Ishikawa (cell line): Measurements from ENCODE around the gene HTR2A.

Experiments used
- CREB1 ChIP-seq: IDR thresholded peaks from 2 replicates; pipeline ENCODE4 v1.6.1; 2012; ENCODE audit warnings: low read depth
- EP300 ChIP-seq: IDR thresholded peaks from 2 replicates; pipeline ENCODE4 v1.6.1; 2012; ENCODE audit warnings: borderline replicate concordance
- TAF1 ChIP-seq: IDR thresholded peaks from 2 replicates; pipeline ENCODE4 v1.6.1; 2012; ENCODE audit warnings: low read depth, mild to moderate bottlenecking

- no peak for TF ChIP-seq TAF1
- no peak for TF ChIP-seq EP300
- TF ChIP-seq CREB1: no peak
Measured at GRCh38 chr13:46908501-46908900, 11.6 kb upstream of the HTR2A start.
